Measurements from ENCODE around the gene RBM4. TPM values are rescaled to one million over a fixed set of nuclear protein-coding genes. Genes with fewer than 3 reads are reported as not detected.

RBM4 gene
- total and polyA plus RNA-seq, 2 experiments from 2014 or later, result 146 to 147 TPM

GRCh38 chr11:66603072-66603471, 35.4 kb upstream of the RBM4 start:
- Mint-ChIP-seq H3K36me3 (ENCODE audit: low read depth) (peaks cover 18% of the 10 kb centered on the region; the same call in 2 of the 3 replicates), H3K9me3 (no peaks in the 10 kb centered on the region), H3K27me3 (ENCODE audit: insufficient read depth, low read depth, poor library complexity) (peaks cover 2% of the 10 kb centered on the region), H3K4me3 (no peak overlapping the region), H3K4me1 (no peaks in the 10 kb centered on the region), H3K27ac (no peak overlapping the region)
- Histone ChIP-seq H4K20me1 (replicated peaks; ENCODE audit: insufficient read depth) (no peaks in the 10 kb centered on the region), H3K79me2 (replicated peaks; ENCODE audit: insufficient read depth) (no peaks in the 10 kb centered on the region), H3F3A (replicated peaks; ENCODE audit: low read depth) (no peaks in the 10 kb centered on the region), H3K4me3 (no peak overlapping the region), H2AFZ (no peak overlapping the region), H3K36me3 (ENCODE audit: insufficient read depth) (no peaks in the 10 kb centered on the region), H3K27me3 (ENCODE audit: insufficient read depth) (no peaks in the 10 kb centered on the region), H3K9me2 (ENCODE audit: insufficient read depth) (no peaks in the 10 kb centered on the region), H3K27ac (ENCODE audit: low read depth) (no peak overlapping the region), H3K4me2 (no peak overlapping the region), H3K4me1 (ENCODE audit: insufficient read depth) (no peaks in the 10 kb centered on the region)
- ATAC-seq (no peak), DNase-seq (ENCODE audit: low spot score) (no peak)
- TF ChIP-seq EZH2 (IDR thresholded peaks at IDR 0.05; ENCODE audit: low read depth, unreplicated experiment) (no peak), JUNB (IDR thresholded peaks at IDR 0.05; ENCODE audit: unreplicated experiment) (no peak), NANOG (IDR thresholded peaks at IDR 0.05; ENCODE audit: borderline replicate concordance) (no peak), REST (IDR thresholded peaks at IDR 0.05; ENCODE audit: unreplicated experiment) (no peak), CTCF (conservative IDR thresholded peaks at IDR 0.05; ENCODE audit: low read depth in 2 of 2) (no peak), STAT1 (IDR thresholded peaks at IDR 0.05; ENCODE audit: unreplicated experiment) (no peak), ZNF331 (CRISPR knock-in tag; IDR thresholded peaks at IDR 0.05; ENCODE audit: low read depth) (no peak)

- Histone ChIP-seq H4K20me1 (replicated peaks; ENCODE audit: insufficient read depth) (no peaks in the 10 kb centered on the region), H3K36me3 (ENCODE audit: insufficient read depth) (no peaks in the 10 kb centered on the region), H3F3A (replicated peaks; ENCODE audit: low read depth) (no peaks in the 10 kb centered on the region), H3K27me3 (ENCODE audit: insufficient read depth) (no peaks in the 10 kb centered on the region), H3K9me2 (ENCODE audit: insufficient read depth) (no peaks in the 10 kb centered on the region), H3K27ac (ENCODE audit: low read depth) (no peak overlapping the region), H2AFZ (no peak overlapping the region), H3K4me3 (no peak overlapping the region), H3K79me2 (replicated peaks; ENCODE audit: insufficient read depth) (no peaks in the 10 kb centered on the region), H3K4me1 (ENCODE audit: insufficient read depth) (no peaks in the 10 kb centered on the region), H3K4me2 (no peak overlapping the region)
- H3K4me1 Mint-ChIP-seq, result no peaks in the 10 kb centered on the region
- H3K4me3 Mint-ChIP-seq, result no peak overlapping the region; the same call in 2 of the 3 replicates
- peaks cover 2% of the 10 kb centered on the region for H3K27me3 Mint-ChIP-seq (ENCODE audit: insufficient read depth, low read depth, poor library complexity)
- no peak for DNase-seq (ENCODE audit: low spot score)
- H3K27ac Mint-ChIP-seq, result no peak overlapping the region
- H3K9me3 Mint-ChIP-seq, result no peaks in the 10 kb centered on the region
- ATAC-seq, result no peak
- H3K36me3 Mint-ChIP-seq (ENCODE audit: low read depth), result peaks cover 20% of the 10 kb centered on the region; the same call in 2 of the 3 replicates
- no peak for TF ChIP-seq JUNB (IDR thresholded peaks at IDR 0.05; ENCODE audit: unreplicated experiment)
- no peak for TF ChIP-seq STAT1 (IDR thresholded peaks at IDR 0.05; ENCODE audit: unreplicated experiment)
- TF ChIP-seq EZH2phosphoT487 (IDR thresholded peaks at IDR 0.05; ENCODE audit: unreplicated experiment), result no peak
- TF ChIP-seq ZNF331 (CRISPR knock-in tag; IDR thresholded peaks at IDR 0.05; ENCODE audit: low read depth), result no peak
- no peak for TF ChIP-seq ETS1 (IDR thresholded peaks at IDR 0.05)
- TF ChIP-seq CREB1 (CRISPR knock-in tag; IDR thresholded peaks at IDR 0.05; ENCODE audit: low read depth), result no peak
- TF ChIP-seq CTCF (conservative IDR thresholded peaks at IDR 0.05; ENCODE audit: low read depth in 2 of 2), result no peak
- TF ChIP-seq ZNF114 (CRISPR knock-in tag; IDR thresholded peaks at IDR 0.05), result no peak
- no peak for TF ChIP-seq NANOG (IDR thresholded peaks at IDR 0.05; ENCODE audit: borderline replicate concordance)
- TF ChIP-seq POLR2AphosphoS5 (IDR thresholded peaks at IDR 0.05; ENCODE audit: low read depth), result no peak
- TF ChIP-seq REST (IDR thresholded peaks at IDR 0.05; ENCODE audit: unreplicated experiment), result no peak
Measured at GRCh38 chr11:66604155-66604554, 34.3 kb upstream of the RBM4 start.

Measured in GM23338 (cell line).